Common myeloid progenitor, CD34-positive (primary cell): ENCODE data around the gene CTXND1.

Experiments
- CTCF ChIA-PET: fragments of 350-600 bp; sonication (Branson Sonifier 250); formaldehyde crosslinking; loops from one replicate; lab custom pipeline; 2021; ENCODE audit warnings: antibody characterized with exemption; lab: Charles Lee
- POLR2A ChIA-PET: fragments of 350-600 bp; sonication (Branson Sonifier 250); formaldehyde crosslinking; loops from one replicate; lab custom pipeline; 2021; ENCODE audit warnings: antibody characterized with exemption; lab: Charles Lee
- DNase-seq, 3 donors: peaks; one replicate each; pipeline versions ENCODE4 v3.0.0 to v3.0.0-alpha.2; 2013
- H3K27ac ChIP-seq, 2 experiments: 1 replicate in 1 of 2; 2 replicates in 1 of 2; pipeline ENCODE4 v1.7.0; 2013; ENCODE audit warnings: inconsistent platforms in 2 of 2, low read length in 2 of 2, mild to moderate bottlenecking in 2 of 2, low read depth in 1 of 2, moderate library complexity in 1 of 2; ENCODE audit not compliant: severe bottlenecking in 2 of 2, insufficient read depth in 1 of 2, poor library complexity in 1 of 2
- H3K27me3 ChIP-seq, 5 experiments: replicated peaks in 2 of 5; 1 replicate in 3 of 5; 2 replicates in 2 of 5; pipeline versions ENCODE4 v1.6.1 to v1.7.0; 2013; ENCODE audit warnings: low read length in 4 of 5, mild to moderate bottlenecking in 2 of 5, moderate library complexity in 2 of 5, inconsistent platforms in 1 of 5; ENCODE audit not compliant: insufficient read depth in 5 of 5, control insufficient read depth in 4 of 5
- H3K36me3 ChIP-seq, 4 experiments: 1 replicate in 2 of 4; 2 replicates in 2 of 4; pipeline versions ENCODE4 v1.6.1 to v1.7.0; 2013; ENCODE audit warnings: low read length in 3 of 4, control low read depth in 1 of 4, mild to moderate bottlenecking in 1 of 4; ENCODE audit not compliant: control insufficient read depth in 4 of 4, insufficient read depth in 4 of 4
- H3K4me1 ChIP-seq, 4 experiments: 1 replicate in 3 of 4; 2 replicates in 1 of 4; pipeline versions ENCODE4 v1.6.1 to v1.7.1; 2013; ENCODE audit warnings: low read length in 3 of 4, mild to moderate bottlenecking in 3 of 4, control low read depth in 1 of 4, inconsistent platforms in 1 of 4, moderate library complexity in 1 of 4; ENCODE audit not compliant: control insufficient read depth in 4 of 4, insufficient read depth in 4 of 4; ENCODE audit errors: control extremely low read depth in 1 of 4
- H3K4me3 ChIP-seq, 7 experiments: 1 replicate in 4 of 7; 2 replicates in 3 of 7; pipeline versions ENCODE4 v1.5.1 to v1.7.0; 2013; ENCODE audit warnings: mild to moderate bottlenecking in 7 of 7, low read length in 6 of 7, moderate library complexity in 6 of 7, inconsistent platforms in 2 of 7, low read depth in 2 of 7, control low read depth in 1 of 7; ENCODE audit not compliant: insufficient read depth in 4 of 7, control insufficient read depth in 1 of 7; ENCODE audit errors: extremely low read depth in 1 of 7
- H3K9me3 ChIP-seq, 5 experiments: 1 replicate in 4 of 5; 2 replicates in 1 of 5; pipeline versions ENCODE4 v1.6.1 to v1.7.1; 2013; ENCODE audit warnings: low read length in 4 of 5, mild to moderate bottlenecking in 2 of 5, inconsistent platforms in 1 of 5, low read depth in 1 of 5, moderate library complexity in 1 of 5; ENCODE audit not compliant: control insufficient read depth in 4 of 5, insufficient read depth in 2 of 5; ENCODE audit errors: control extremely low read depth in 1 of 5
- WGBS: methylation state at CpG from one replicate; pipeline ENCODE4 v1.1.5; 2013; ENCODE audit not compliant: insufficient coverage; 5-methylcytosine and 5-hydroxymethylcytosine counted together

Gene CTXND1

DNA sequence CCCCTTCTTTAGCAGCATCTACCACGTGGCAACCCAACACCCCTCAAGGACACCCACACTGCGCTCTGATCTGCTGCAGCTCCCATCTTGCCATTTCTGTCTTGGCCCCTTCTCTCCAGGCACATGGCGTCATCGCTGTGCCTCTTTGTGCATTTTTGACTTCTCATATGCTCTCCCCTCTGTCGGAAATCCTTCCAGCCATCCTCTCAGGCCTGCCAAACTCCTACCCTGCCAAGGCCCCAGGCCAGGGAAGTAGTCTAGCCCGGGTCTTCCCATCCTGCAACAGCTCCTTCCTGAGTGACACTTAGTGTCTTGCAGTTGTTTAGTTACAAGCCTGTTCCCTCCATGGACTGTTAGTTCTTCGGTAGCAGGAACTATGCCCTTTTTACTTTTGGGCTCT, 34.0 kb upstream of the CTXND1 start:
- H3K4me3 ChIP-seq = no peak overlapping the region
- H3K27me3 ChIP-seq = peaks cover 0 to 6% (median 0%) of the 10 kb centered on the region in 5 experiments
- no peak for DNase-seq
- CTCF ChIA-PET = no interaction called here
- H3K36me3 ChIP-seq = no peaks in the 10 kb centered on the region
- H3K27ac ChIP-seq = no peak overlapping the region
- H3K4me1 ChIP-seq = peaks cover 0 to 12% (median 3%) of the 10 kb centered on the region in 4 experiments
- 93% methylated on average over 7 of the region's 7 CpGs for WGBS
- POLR2A ChIA-PET = no interaction called here
- no peaks in the 10 kb centered on the region for H3K9me3 ChIP-seq

DNA sequence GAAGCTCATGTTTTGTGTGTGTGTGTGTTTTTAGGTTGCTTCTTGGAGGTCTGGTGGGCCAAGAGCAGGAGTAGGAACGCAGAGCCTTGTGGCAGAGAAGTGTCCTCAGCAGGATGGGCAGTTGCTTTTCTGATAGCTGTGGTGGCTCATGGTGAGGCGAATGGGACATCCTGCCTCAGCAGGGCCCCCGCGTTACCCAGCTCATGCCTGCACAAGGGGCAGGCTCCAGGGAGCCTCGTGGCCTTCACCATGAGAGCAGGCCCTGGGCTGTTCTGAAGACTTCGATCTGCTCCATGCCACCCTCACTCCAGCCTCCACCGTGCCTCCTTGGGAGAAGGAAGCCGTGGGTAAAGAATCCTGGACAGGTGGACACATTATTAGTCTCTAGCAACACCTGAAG, 33.4 kb upstream of the CTXND1 start:
- ChIA-PET POLR2A (no interaction called here), CTCF (no interaction called here)
- H3K9me3 ChIP-seq = no peaks in the 10 kb centered on the region
- H3K4me3 ChIP-seq = no peak overlapping the region
- WGBS = 97% methylated on average over 5 of the region's 8 CpGs
- peaks cover 0 to 9% (median 3%) of the 10 kb centered on the region in 4 experiments for H3K4me1 ChIP-seq
- DNase-seq = no peak
- no peaks in the 10 kb centered on the region for H3K36me3 ChIP-seq
- peaks cover 0 to 6% (median 0%) of the 10 kb centered on the region in 5 experiments for H3K27me3 ChIP-seq
- no peak overlapping the region for H3K27ac ChIP-seq

DNA sequence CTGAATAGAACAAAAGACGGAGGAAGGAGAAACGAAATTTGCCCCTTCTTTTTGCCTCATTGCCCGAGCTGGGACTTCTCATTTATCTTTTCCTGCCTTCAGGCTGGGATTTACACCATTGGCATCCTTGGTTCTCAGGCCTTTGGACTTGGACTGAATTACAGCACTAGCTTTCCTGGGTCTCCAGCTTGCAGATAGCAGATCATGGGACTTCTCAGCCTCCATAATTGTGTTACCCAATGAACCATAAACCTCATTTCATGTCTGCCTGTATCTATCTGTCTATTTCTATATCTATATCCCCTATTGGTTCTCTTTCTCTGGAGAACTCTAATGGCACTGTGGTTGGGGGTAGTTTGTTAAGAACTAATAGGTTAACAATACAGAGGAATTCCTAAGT, 31.5 kb upstream of the CTXND1 start:
- no peaks in the 10 kb centered on the region for H3K4me1 ChIP-seq
- no peaks in the 10 kb centered on the region for H3K36me3 ChIP-seq
- CTCF ChIA-PET = interaction anchor here (0.7 kb wide), 1 partner anchor 13 kb away, joined by 3 read pairs; no protein-coding TSS in a partner anchor
- POLR2A ChIA-PET = interaction anchor here (0.6 to 0.7 kb wide), 2 partner anchors 166 to 525 kb away, joined by 3 to 4 read pairs; no protein-coding TSS in a partner anchor
- WGBS = 91% methylated on average over 3 of the region's 3 CpGs
- no peaks in the 10 kb centered on the region for H3K9me3 ChIP-seq
- no peak overlapping the region for H3K4me3 ChIP-seq
- DNase-seq = no peak
- no peak overlapping the region for H3K27ac ChIP-seq
- H3K27me3 ChIP-seq = peaks cover 0 to 2% (median 0%) of the 10 kb centered on the region in 5 experiments

DNA sequence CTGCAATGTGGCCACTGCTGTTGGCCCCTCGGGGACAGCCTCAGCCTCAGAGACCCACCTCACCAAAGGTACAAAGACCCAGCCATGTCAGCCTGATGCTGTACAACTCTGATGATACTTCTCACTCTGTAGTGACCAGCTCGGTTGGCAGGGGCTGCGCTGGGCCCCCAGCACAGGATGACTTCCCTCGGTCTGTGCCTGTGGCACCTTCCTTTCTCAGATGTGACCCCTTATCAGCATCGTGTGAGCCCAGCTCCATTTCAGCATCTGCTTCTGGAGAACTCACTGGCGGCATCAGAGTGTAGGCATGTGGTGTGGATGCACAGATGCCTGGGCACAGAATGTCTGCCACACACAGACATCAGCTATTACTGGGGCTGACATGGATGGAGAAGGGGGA, 25.1 kb upstream of the CTXND1 start:
- WGBS = 100% methylated on average over 4 of the region's 6 CpGs
- POLR2A ChIA-PET = no interaction called here

DNA sequence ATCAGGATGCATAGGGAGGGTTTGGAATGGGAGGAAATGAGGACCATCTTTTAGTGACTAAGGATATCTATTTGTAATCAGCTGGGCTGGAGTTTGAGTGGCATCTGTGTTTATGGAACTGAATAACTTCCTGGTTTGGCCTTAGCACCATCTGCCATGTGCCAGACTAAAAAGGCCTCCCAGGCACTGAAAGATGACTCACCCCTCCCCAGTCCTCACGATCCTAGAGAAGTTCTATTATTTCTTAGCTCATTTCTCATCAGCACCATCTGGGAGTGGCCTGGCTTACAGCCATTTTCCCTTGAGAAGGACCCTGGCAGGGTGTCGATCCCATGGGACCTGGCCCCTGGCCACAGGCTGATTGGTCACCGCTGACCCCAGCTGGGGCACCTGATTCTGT, 23.9 kb upstream of the CTXND1 start:
- 100% methylated on average over 3 of the region's 3 CpGs for WGBS
- peaks cover 0 to 5% (median 2%) of the 10 kb centered on the region in 5 experiments for H3K27me3 ChIP-seq
- H3K4me1 ChIP-seq = no peaks in the 10 kb centered on the region
- H3K27ac ChIP-seq = no peak overlapping the region
- CTCF ChIA-PET = no interaction called here
- no peak overlapping the region for H3K4me3 ChIP-seq
- DNase-seq = no peak
- peaks cover 0 to 5% (median 0%) of the 10 kb centered on the region in 5 experiments for H3K9me3 ChIP-seq
- POLR2A ChIA-PET = no interaction called here
- H3K36me3 ChIP-seq = no peaks in the 10 kb centered on the region

More for the DNA sequence above, 25.1 kb upstream of the CTXND1 start:
- Histone ChIP-seq H3K27ac (no peak overlapping the region), H3K4me1 (no peaks in the 10 kb centered on the region), H3K27me3 (peaks cover 0 to 3% (median 0%) of the 10 kb centered on the region in 5 experiments), H3K9me3 (peaks cover 0 to 5% (median 0%) of the 10 kb centered on the region in 5 experiments), H3K36me3 (no peaks in the 10 kb centered on the region), H3K4me3 (no peak overlapping the region)
- CTCF ChIA-PET = no interaction called here
- DNase-seq = no peak

DNA sequence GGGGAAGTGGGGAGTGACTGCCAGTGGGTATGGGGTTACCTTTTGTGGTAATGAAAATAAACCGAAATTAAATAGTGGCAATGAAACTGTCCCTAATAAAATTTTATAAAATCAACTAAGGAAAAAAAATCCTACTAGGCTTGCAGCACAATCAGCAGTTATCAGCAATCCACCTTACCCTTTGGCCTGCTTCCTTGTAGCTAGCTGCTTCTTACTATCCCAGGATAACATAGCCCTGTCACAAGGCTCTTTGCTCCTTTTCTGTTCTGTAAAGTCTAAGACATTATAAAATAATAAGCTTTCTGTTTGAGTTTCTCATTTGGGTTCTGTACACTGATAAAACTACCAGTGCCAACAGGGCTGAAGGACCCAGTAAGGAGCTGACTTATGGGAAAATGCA, 23.0 kb upstream of the CTXND1 start:
- Histone ChIP-seq H3K4me1 (no peaks in the 10 kb centered on the region), H3K27ac (no peak overlapping the region), H3K36me3 (no peaks in the 10 kb centered on the region), H3K4me3 (no peak overlapping the region), H3K27me3 (peaks cover 0 to 5% (median 3%) of the 10 kb centered on the region in 5 experiments), H3K9me3 (peaks cover 0 to 5% (median 0%) of the 10 kb centered on the region in 5 experiments)
- CTCF ChIA-PET = no interaction called here
- POLR2A ChIA-PET = no interaction called here
- DNase-seq = no peak
- WGBS = no CpG with 5 or more reads among the region's 1 CpG

DNA sequence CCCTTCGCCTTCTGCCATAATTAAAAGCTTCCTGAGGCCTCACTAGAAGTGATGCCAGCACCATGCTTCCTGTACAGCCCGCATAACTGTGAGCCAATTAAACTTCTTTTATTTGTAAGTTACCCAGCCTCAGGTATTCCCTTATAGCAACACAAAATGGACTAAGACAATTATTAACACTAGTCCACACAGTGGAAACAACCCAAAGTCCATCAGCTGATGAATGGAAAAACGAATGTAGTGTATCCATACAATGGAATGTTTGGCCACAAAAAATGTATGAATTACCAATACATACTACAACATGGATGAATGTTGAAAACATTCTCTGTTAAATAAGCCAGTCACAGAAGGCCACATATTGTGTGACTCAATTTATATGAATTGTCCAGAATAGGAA, 22.5 kb upstream of the CTXND1 start:
- Histone ChIP-seq H3K4me3 (no peak overlapping the region), H3K27ac (no peak overlapping the region), H3K36me3 (no peaks in the 10 kb centered on the region), H3K4me1 (no peaks in the 10 kb centered on the region), H3K9me3 (peaks cover 0 to 5% (median 0%) of the 10 kb centered on the region in 5 experiments), H3K27me3 (peaks cover 0 to 5% (median 3%) of the 10 kb centered on the region in 5 experiments)
- WGBS = 88% methylated on average over 2 of the region's 3 CpGs
- DNase-seq = no peak
- CTCF ChIA-PET = no interaction called here
- POLR2A ChIA-PET = no interaction called here
